Measurements from ENCODE around the gene KCTD21. TPM values are rescaled to one million over a fixed set of nuclear protein-coding genes. Genes with fewer than 3 reads are reported as not detected.

KCTD21 gene
- total RNA-seq, 1 experiment from 2014 or later, result 3.0 TPM

GRCh38 chr11:78131956-78132355 is 56.5 kb downstream of the KCTD21 start:
- ATAC-seq, result no peak
- DNase-seq (ENCODE audit: low read depth, low spot score), result no peak
- no peak overlapping the region for H3K9ac ChIP-seq (ENCODE audit: low read length)
- no peak overlapping the region for H2AFZ ChIP-seq (ENCODE audit: low read depth, low read length, poor library complexity, severe bottlenecking)
- no TSS peak for BruUV-seq (replicated peaks)
- H3K4me1 ChIP-seq (ENCODE audit: control insufficient read depth in 1 of 2, insufficient read depth in 2 of 2, low read length in 2 of 2), result no peaks in the 10 kb centered on the region
- intact Hi-C loops (cut with micrococcal nuclease), result no loop called here
- RAD21 ChIA-PET (ENCODE audit: low non-redundant PET in 1 of 2, low total read pairs in 2 of 2, uncharacterized antibody in 2 of 2, unreplicated experiment in 2 of 2), result no interaction called here
- H3K9me2 ChIP-seq (ENCODE audit: insufficient read depth), result no peaks in the 10 kb centered on the region
- no peak overlapping the region for H3K4me2 ChIP-seq (ENCODE audit: low read length)
- no peaks in the 10 kb centered on the region for H3K9me3 ChIP-seq (ENCODE audit: control insufficient read depth in 1 of 2, insufficient read depth in 1 of 2, low read depth in 1 of 2, low read length in 2 of 2)
- no peak overlapping the region for H3K27ac ChIP-seq (ENCODE audit: low read depth, low read length)
- peaks cover 47% of the 10 kb centered on the region for H3K79me2 ChIP-seq (ENCODE audit: insufficient read depth, low read length)
- TF ChIP-seq SP1 (IDR thresholded peaks at IDR 0.05; ENCODE audit: low read depth) (no peak), CEBPB (IDR thresholded peaks at IDR 0.05; ENCODE audit: low read depth) (no peak), POLR2A (IDR thresholded peaks at IDR 0.05; ENCODE audit: borderline replicate concordance, extremely low read depth, insufficient read depth, insufficient read length) (no peak)
- POLR2A ChIA-PET, result no interaction called here
- no peaks in the 10 kb centered on the region for H3K27me3 ChIP-seq (ENCODE audit: insufficient read depth, low read length)
- H3K36me3 ChIP-seq (ENCODE audit: control insufficient read depth in 1 of 2, insufficient read depth in 2 of 2, low read length in 2 of 2), result peaks cover 2 to 3% of the 10 kb centered on the region in 2 experiments; a peak in 2 of 4 replicates
- CTCF ChIA-PET, result no interaction called here
- H4K20me1 ChIP-seq (ENCODE audit: insufficient read depth), result no peaks in the 10 kb centered on the region
- H3K4me3 ChIP-seq (replicated peaks in 1 of 2; ENCODE audit: low read depth in 1 of 2, low read length in 2 of 2), result no peak overlapping the region

- Histone ChIP-seq H3K27me3 (ENCODE audit: insufficient read depth, low read length) (no peaks in the 10 kb centered on the region), H3K4me1 (ENCODE audit: control insufficient read depth in 1 of 2, insufficient read depth in 2 of 2, low read length in 2 of 2) (no peaks in the 10 kb centered on the region), H3K27ac (ENCODE audit: low read depth, low read length) (no peak overlapping the region), H3K9me3 (ENCODE audit: control insufficient read depth in 1 of 2, insufficient read depth in 1 of 2, low read depth in 1 of 2, low read length in 2 of 2) (no peaks in the 10 kb centered on the region), H3K79me2 (ENCODE audit: insufficient read depth, low read length) (peaks cover 15% of the 10 kb centered on the region), H3K4me3 (replicated peaks in 1 of 2; ENCODE audit: low read depth in 1 of 2, low read length in 2 of 2) (no peak overlapping the region), H3K4me2 (ENCODE audit: low read length) (no peak overlapping the region), H3K36me3 (ENCODE audit: control insufficient read depth in 1 of 2, insufficient read depth in 2 of 2, low read length in 2 of 2) (peaks cover 0 to 5% of the 10 kb centered on the region in 2 experiments; a peak in 1 of 4 replicates), H3K9me2 (ENCODE audit: insufficient read depth) (no peaks in the 10 kb centered on the region), H2AFZ (ENCODE audit: low read depth, low read length, poor library complexity, severe bottlenecking) (no peak overlapping the region), H3K9ac (ENCODE audit: low read length) (no peak overlapping the region), H4K20me1 (ENCODE audit: insufficient read depth) (no peaks in the 10 kb centered on the region)
- ChIA-PET CTCF (no interaction called here), RAD21 (ENCODE audit: low non-redundant PET in 1 of 2, low total read pairs in 2 of 2, uncharacterized antibody in 2 of 2, unreplicated experiment in 2 of 2) (no interaction called here), POLR2A (no interaction called here)
- BruUV-seq (replicated peaks), result no TSS peak
- intact Hi-C loops (cut with micrococcal nuclease), result no loop called here
- DNase-seq (ENCODE audit: low read depth, low spot score), result no peak
- no peak for TF ChIP-seq SP1 (IDR thresholded peaks at IDR 0.05; ENCODE audit: low read depth)
- TF ChIP-seq ZFX (IDR thresholded peaks at IDR 0.05), result no peak
- TF ChIP-seq REST (IDR thresholded peaks at IDR 0.05; ENCODE audit: low read depth), result no peak
- no peak for TF ChIP-seq CBX3 (IDR thresholded peaks at IDR 0.05; ENCODE audit: low read depth)
- no peak for TF ChIP-seq TCF7L2 (IDR thresholded peaks at IDR 0.05; ENCODE audit: borderline replicate concordance, extremely low read depth, insufficient read depth, insufficient read length)
- TF ChIP-seq EGR1 (IDR thresholded peaks at IDR 0.05; ENCODE audit: low read depth), result no peak
- no peak for TF ChIP-seq ATF3 (IDR thresholded peaks at IDR 0.05)
- no peak for TF ChIP-seq EZH2 (IDR thresholded peaks at IDR 0.05)
- no peak for TF ChIP-seq ELF1 (IDR thresholded peaks at IDR 0.05; ENCODE audit: borderline replicate concordance, low read depth)
- TF ChIP-seq MAX (IDR thresholded peaks at IDR 0.05), result no peak
- TF ChIP-seq JUND (IDR thresholded peaks at IDR 0.05), result no peak
- ATAC-seq, result no peak
Measured at GRCh38 chr11:78127403-78127802, 61.0 kb downstream of the KCTD21 start.

All from HCT116 (cell line).